LNCaP clone FGC (cell line): ENCODE results near the gene BCAS4.

ENCODE experiments used
- DNase-seq: peaks from one replicate; pipeline ENCODE4 v3.0.0-alpha.2; 2011; ENCODE audit warnings: low read depth
- H3K4me3 ChIP-seq: 2 replicates; pipeline ENCODE4 v1.5.1; 2011; ENCODE audit warnings: mild to moderate bottlenecking, low read depth, low read length, control low read depth
- TF ChIP-seq, protein P1 (sequence below): IDR thresholded peaks from 2 replicates; pipeline ENCODE4 v1.5.1; 2012; ENCODE audit warnings: mild to moderate bottlenecking; ENCODE audit not compliant: control insufficient read depth, insufficient read depth; ENCODE audit errors: extremely low read depth

Gene BCAS4

DNA sequence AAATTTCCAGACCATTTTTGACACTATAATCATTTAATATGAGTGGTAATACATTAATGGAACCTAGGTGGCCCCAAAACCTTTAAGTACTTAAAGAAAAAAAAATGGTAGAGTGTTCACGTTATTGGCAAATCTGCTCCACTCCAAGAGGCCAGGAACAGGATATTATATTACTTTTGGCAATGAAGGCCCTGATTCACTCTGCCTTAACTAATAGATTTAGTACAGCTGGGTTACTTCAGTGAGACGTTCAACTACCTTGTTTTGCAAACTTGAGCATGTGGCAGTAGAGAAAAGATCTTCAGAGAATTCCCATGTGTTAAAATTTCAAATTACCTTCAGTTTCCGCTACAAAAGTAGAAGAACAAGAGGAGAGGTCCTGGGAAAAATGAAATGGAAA lies 123.5 kb downstream of the BCAS4 start:
- TF ChIP-seq, protein P1, sequence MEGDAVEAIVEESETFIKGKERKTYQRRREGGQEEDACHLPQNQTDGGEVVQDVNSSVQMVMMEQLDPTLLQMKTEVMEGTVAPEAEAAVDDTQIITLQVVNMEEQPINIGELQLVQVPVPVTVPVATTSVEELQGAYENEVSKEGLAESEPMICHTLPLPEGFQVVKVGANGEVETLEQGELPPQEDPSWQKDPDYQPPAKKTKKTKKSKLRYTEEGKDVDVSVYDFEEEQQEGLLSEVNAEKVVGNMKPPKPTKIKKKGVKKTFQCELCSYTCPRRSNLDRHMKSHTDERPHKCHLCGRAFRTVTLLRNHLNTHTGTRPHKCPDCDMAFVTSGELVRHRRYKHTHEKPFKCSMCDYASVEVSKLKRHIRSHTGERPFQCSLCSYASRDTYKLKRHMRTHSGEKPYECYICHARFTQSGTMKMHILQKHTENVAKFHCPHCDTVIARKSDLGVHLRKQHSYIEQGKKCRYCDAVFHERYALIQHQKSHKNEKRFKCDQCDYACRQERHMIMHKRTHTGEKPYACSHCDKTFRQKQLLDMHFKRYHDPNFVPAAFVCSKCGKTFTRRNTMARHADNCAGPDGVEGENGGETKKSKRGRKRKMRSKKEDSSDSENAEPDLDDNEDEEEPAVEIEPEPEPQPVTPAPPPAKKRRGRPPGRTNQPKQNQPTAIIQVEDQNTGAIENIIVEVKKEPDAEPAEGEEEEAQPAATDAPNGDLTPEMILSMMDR, result no peak
- H3K4me3 ChIP-seq, result no peak overlapping the region
- DNase-seq, result no peak

DNA sequence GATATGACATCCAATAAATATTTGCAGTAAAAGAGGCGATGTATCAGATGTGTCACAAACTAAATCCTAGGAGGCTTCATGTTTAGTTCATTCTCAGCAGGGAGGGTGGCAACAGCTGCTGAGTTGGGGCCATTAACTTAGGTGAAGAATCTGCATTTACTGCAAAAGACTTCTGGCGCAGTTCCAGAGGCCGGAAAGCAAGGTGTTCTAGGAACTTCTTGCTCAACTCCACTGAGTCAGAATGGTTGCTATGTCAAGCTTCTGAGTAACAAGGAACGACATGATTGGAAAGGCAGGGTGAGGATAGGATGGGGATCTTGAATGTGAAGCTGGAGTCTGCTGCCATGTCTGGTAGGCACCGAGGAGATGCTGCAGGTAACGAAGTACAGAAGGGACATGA lies 124.7 kb downstream of the BCAS4 start:
- no peak for DNase-seq
- H3K4me3 ChIP-seq, result no peak overlapping the region
- TF ChIP-seq, protein P1, result no peak

DNA sequence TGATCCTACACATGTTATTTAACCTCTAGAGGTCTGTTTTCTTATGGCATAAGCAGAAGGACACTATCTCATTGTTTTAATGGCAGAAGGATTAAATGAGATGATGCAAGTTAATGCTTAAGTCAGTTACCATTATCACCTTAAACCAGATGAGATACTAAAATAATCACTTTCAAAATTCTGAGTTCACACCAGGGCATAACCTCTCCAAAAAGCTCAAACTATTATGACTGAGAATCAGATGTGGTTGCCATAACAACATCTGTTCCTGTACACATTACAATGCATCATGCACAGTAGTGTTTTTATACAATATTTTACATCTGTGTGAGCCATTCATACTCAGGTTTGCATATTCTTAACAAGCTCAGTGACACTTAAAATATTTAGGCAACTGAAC lies 126.1 kb downstream of the BCAS4 start:
- no peak for DNase-seq
- no peak overlapping the region for H3K4me3 ChIP-seq
- TF ChIP-seq, protein P1, result no peak

DNA sequence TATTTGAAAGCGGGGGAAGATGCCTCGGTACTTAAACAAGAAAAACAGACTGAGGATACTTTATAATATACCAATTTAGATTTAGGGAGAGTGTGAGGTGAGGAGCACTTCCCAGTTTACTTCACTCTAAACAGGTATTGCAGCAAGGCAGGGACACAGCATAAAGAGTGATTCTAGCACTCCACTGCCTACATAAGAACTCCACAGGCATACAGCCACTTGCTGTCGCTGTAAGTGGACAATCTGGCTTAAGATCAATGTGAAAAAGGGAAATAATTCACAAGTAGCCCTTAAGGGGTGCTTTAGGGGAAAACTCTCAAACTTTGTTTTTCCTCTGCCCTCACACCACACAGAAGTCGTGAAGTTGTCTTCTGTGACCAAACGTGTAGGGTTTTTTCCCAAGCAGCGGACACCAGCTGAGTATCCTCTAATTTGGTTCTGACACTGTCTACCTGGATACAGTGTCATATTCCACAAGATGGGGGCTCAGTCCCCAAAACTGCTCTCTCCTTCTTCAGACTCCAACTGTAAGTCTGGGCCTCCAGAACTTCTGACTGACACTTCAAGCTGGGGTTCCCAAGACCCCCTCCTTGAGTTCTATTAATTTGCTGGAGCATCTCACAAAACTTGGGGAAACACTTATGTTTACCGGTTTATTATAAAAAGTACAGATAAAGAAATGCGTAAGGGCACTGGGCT lies 127.1 kb downstream of the BCAS4 start:
- H3K4me3 ChIP-seq, result no peak overlapping the region
- TF ChIP-seq, protein P1, result no peak
- DNase-seq, result no peak

DNA sequence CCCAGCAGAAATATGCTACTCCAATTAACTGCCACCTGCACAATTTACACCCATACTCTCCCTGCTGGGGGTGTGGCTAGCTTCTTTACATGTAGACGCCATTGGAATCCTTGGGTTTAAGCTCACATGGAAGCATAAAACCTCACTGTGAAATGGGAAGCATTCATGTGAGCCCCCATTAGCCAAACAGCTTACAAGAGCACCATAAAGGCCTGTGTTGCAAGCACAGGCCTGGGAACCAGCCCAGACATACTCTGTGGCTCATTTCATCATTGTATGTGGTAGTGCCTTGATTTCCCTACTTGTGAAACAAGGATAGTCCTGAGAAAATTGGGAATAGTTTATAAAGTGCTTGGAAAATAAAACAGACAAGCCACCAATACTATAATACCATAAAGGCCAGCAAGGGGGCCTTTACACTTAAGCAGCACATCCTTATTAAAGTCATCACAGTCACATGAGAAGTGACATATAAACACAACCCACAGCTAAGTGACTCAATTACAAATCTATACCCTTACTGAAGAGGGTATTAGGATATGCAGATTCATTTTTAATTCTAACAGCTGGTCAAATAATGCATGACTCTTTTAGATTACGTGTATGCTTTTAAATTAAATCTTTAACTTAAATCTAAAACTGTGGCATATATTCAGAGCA lies 129.5 kb downstream of the BCAS4 start:
- TF ChIP-seq, protein P1, result no peak
- DNase-seq, result no peak
- H3K4me3 ChIP-seq, result no peak overlapping the region

DNA sequence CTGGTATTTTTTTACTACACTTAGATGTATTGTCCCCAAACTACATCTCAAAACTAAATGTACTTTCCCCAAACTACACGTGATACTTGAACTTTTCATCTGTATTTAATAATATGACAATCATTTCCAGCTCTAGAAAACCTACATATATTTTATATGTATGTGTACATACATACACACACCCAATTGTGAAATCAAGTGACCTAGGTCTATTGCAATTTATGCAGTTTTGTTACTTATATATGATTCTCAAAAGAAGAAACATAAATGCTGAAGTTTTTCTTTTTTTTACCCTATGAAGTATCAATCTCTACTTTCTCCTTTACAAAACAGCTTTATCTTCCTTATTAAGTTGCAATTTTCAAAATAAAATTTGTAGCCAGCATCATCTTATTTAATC lies 131.7 kb downstream of the BCAS4 start:
- H3K4me3 ChIP-seq, result no peak overlapping the region
- no peak for DNase-seq
- TF ChIP-seq, protein P1, result no peak
